ENCODE data around the gene ACP4. TPM values are rescaled to one million over a fixed set of nuclear protein-coding genes. Genes with fewer than 3 reads are reported as not detected.

Gene ACP4
- total and polyA plus RNA-seq, 2 of the 13 experiments (the other 11 are each of a cell fraction or from before 2014, with no cell fraction given) = 0.08 TPM; not detected in 1

- no peak for TF ChIP-seq KLF13 (CRISPR knock-in tag; IDR thresholded peaks at IDR 0.05)
- no peak for TF ChIP-seq ZSCAN5A (CRISPR knock-in tag; IDR thresholded peaks at IDR 0.05; ENCODE audit: borderline replicate concordance)
- TF ChIP-seq TAF1 (CRISPR knock-in tag; IDR thresholded peaks at IDR 0.05) = no peak
- no peak for TF ChIP-seq ZNF512 (CRISPR knock-in tag; IDR thresholded peaks at IDR 0.05)
Observed at GRCh38 chr19:50843701-50844221, 53.5 kb downstream of the ACP4 start (continued).

GRCh38 chr19:50844296-50844935, 54.2 kb downstream of the ACP4 start:
- no peak overlapping the region for H3K9ac ChIP-seq (ENCODE audit: insufficient read depth, low read depth, low read length)
- H4K20me1 ChIP-seq (ENCODE audit: insufficient read depth, low read length) = no peaks in the 10 kb centered on the region
- H3K4me1 ChIP-seq (ENCODE audit: insufficient read depth, low read length) = no peaks in the 10 kb centered on the region
- no TSS peak for BruUV-seq (replicated peaks)
- no peak for FAIRE-seq
- ATAC-seq = no peak
- H2AFZ ChIP-seq (ENCODE audit: low read length) = no peak overlapping the region
- H3K79me2 ChIP-seq (ENCODE audit: insufficient read depth, low read length) = no peaks in the 10 kb centered on the region
- H3K4me3 ChIP-seq (replicated peaks in 1 of 3; ENCODE audit: insufficient read depth in 1 of 3, low read depth in 2 of 3, low read length in 3 of 3) = no peak overlapping the region
- POLR2A ChIA-PET = no interaction called here
- CTCF ChIA-PET (ENCODE audit: low intra/inter-chr PET ratio, low total read pairs) = no interaction called here
- H3K4me2 ChIP-seq (ENCODE audit: low read depth, low read length) = no peak overlapping the region
- intact Hi-C loops (cut with micrococcal nuclease; ENCODE audit: unreplicated experiment) = no loop called here
- no peak overlapping the region for H3K27ac ChIP-seq (ENCODE audit: extremely low read length, insufficient read depth, low read length)
- H3K36me3 ChIP-seq (replicated peaks in 1 of 2; ENCODE audit: control insufficient read depth in 1 of 2, insufficient read depth in 2 of 2, low read length in 2 of 2) = no peaks in the 10 kb centered on the region
- H3K9me3 ChIP-seq (ENCODE audit: low read length) = no peaks in the 10 kb centered on the region
- in situ Hi-C loops (cut with HindIII; ENCODE audit: extremely low pct_ligation_motif_present, low pct_unique_long_range_greater_than_20kb) = no loop called here
- DNase-seq (ENCODE audit: low spot score) = no peak
- 2% methylated on average over 5 of the region's 8 CpGs for WGBS (ENCODE audit: low lambda C conversion rate)
- H3K27me3 ChIP-seq (ENCODE audit: control insufficient read depth in 1 of 2, insufficient read depth in 2 of 2, low read length in 2 of 2) = peaks cover 0 to 4% of the 10 kb centered on the region in 2 experiments; a peak in 2 of 5 replicates
- TF ChIP-seq ZBTB44 (CRISPR knock-in tag; IDR thresholded peaks at IDR 0.05) = no peak
- no peak for TF ChIP-seq ZNF546 (CRISPR knock-in tag; conservative IDR thresholded peaks at IDR 0.05)
- no peak for TF ChIP-seq ZNF564 (CRISPR knock-in tag; IDR thresholded peaks at IDR 0.05)
- no peak for TF ChIP-seq KMT2A (CRISPR knock-in tag; IDR thresholded peaks at IDR 0.05)
- no peak for TF ChIP-seq ZNF407 (CRISPR knock-in tag; IDR thresholded peaks at IDR 0.05; ENCODE audit: not compliant biosample characterization)

Measured in HepG2 (cell line).